HG03432 (cell line): Measurements from ENCODE around the gene MYOG.

Experiments used
- ATAC-seq: cut with Tn5 transposase; IDR thresholded peaks from one replicate; pipeline ENCODE4 v1.9.1; 2021; ENCODE audit warnings: mild to moderate bottlenecking, moderate library complexity; ENCODE audit not compliant: unreplicated experiment

Gene MYOG

DNA sequence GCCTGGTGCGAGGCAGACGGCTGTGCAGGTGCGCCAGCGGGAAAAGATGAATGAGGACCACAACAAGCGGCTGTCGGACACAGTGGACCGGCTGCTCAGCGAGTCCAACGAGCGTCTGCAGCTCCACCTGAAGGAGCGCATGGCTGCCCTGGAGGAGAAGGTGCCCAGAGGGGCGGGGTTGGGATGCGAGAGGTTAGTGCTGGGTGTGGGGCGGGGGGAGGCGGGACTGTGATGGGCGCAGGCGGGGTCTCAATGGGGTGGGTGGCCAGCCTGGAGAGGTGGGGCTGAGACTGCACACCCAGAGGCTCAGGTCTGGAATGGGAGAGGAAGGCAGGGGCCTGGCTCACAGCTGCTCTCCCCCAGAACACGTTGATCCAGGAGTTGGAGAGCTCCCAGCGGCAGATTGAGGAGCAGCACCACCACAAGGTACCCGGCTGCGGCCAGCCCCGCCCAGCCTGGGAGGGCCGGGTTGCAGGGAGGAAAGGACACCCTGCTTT is 37.2 kb downstream of the MYOG start:
- no peak for ATAC-seq

DNA sequence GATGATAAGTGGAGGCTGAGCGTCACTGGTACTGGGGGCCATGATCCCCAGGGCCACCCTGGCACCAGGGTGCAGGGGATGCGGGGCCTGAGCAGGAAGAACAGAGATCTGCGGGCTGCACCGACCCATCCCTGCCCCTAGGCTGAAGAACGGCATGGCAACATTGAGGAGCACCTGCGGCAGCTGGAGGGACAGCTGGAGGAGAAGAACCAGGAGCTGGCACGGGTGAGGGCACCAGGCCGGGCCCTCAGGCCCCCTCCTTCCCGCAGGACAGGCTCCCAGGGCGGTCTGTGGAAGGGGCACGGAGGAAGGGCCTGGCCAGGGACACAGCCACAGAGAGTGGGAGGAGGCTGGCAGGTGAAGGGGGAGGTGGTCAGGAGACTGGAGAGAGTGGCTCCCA is 37.7 kb downstream of the MYOG start:
- no peak for ATAC-seq

DNA sequence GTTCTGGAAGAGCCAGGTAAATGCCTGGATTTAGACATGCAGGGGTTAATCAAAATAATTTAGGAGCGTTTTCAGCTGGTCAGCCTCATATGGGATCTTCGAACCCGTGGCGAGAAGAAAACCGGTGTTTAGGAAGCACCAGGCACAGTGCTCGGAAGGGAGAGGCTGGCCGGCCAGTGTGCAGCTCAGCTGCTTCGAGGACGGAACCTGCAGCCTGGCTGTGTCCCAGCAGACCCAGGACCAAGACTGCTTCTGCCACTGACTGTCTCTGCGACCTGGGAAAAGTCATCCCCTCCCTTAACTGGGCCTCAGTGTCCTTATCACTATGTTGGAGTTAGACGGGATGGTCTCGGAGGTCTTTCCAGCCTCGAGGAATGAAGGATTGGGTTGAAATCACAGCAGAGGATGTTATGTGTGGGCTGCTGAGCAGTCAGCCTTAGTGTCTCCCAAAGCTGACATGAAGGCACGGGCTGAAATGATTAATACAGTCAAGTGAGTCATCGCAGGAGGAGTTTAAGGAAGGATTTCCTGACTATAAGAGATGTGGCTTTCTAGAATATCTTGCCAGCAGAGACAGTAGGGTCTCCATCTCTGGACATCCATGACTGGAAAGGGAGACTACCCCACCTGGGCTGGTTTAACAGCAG is 38.7 kb downstream of the MYOG start:
- ATAC-seq, result no peak

DNA sequence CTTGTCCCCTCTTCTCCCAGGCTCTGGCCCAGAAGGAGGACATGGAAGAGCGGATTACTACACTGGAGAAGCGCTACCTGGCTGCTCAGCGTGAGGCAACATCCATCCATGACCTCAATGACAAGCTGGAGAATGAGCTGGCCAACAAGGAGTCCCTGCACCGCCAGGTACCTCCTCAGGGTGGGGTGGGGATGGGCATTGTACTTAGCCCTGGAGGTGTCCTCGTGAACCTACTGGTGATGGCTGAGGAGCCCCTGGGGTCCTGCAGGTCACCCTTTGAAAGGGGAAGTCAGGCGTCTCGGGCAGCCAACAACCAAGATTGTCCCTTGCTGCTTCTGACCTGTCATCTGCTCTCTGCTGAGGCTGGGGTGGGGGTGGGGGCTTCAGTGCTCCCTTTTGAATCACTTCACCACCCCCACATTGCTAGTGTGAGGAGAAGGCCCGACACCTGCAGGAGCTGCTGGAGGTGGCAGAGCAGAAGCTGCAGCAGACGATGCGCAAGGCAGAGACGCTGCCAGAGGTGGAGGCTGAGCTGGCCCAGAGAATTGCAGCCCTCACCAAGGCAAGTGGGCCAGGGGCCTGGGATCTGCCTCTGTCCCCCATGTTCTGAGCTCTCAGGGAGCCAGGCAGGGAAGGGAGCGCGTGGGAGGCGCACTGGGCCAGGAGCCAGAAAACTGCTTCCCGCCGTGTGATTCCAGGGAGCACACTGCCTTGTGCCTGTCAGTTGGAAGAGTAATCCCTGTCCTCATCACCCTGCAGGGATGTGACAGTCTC is 39.8 kb downstream of the MYOG start:
- ATAC-seq, result no peak

DNA sequence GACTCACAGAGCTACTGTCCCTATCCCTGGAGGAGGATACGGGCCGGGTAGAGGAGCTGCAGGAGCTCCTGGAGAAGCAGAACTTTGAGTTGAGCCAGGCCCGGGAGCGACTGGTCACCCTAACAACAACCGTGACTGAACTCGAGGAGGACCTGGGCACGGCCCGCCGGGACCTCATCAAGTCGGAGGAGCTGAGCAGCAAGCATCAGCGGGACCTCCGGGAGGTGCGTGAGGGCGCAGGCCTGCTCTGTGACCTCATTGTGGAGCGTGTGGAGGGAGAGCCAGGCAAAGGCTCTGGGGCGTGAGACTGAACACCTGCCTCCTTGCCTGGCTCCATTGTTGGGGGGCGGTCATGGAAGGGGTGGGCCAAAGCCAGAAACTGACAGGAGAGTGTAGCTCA is 40.5 kb downstream of the MYOG start:
- ATAC-seq, result no peak

DNA sequence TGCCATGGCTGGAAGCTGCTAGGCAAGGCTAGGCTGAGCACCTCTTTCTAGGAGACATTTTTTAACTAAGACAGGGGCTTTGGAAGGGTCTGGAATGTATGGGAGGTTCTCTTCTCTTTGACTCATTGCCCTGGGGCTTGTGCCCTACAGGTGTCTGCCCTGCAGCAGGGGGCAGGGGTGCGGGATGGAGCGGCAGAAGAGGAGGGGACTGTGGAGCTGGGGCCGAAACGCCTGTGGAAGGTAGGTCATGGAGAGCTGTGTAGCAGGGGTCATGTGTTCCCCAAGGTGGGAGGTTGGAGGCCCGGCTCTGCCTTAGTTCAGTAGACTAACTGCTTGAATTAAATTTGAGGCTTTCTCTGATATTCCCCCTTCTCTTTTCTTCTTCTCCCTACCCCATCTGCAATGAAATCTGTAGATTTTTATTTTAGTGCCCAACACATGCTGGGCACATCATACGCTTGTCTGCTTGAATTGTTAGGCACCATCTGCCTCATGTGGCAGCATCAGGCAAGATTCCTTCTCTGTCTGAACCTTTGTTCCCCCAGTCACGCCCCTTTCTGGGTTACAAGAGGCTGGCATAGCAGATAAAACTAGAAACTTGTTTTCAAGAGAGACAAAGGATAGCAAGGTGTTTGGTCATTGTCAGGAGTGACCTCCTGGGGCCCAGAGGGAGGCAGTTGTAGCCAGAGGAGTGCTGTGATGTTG is 41.1 kb downstream of the MYOG start:
- ATAC-seq, result no peak

DNA sequence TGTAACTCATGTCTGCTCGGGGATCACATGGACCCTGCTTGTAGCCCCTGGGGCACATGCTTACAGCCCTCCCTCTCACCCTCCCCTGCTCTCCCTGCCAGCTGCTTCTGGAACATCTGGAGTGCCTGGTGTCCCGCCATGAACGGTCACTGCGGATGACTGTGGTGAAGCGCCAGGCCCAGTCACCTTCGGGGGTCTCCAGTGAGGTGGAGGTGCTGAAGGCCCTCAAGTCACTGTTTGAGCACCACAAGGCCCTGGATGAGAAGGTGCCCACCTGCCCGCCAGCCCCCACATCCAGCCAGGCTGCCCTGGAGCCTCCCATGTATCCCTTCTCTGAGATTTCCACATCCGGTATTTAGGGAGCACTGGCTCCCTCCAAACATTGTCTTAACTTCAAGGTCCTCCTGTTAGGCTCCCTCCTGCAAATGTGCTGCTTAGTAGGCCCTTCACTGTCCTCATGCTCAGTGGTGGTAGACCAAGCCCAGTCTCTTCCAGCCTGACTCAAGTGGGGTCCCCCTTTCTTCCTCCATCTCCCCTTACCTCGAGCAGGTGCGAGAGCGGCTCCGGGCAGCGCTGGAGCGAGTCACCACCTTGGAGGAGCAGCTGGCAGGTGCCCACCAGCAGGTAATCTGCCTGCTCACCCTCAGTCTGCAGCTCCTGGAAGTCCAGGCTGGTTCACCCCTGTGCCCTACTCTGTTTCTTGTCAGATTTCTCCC is 41.8 kb downstream of the MYOG start:
- no peak for ATAC-seq

DNA sequence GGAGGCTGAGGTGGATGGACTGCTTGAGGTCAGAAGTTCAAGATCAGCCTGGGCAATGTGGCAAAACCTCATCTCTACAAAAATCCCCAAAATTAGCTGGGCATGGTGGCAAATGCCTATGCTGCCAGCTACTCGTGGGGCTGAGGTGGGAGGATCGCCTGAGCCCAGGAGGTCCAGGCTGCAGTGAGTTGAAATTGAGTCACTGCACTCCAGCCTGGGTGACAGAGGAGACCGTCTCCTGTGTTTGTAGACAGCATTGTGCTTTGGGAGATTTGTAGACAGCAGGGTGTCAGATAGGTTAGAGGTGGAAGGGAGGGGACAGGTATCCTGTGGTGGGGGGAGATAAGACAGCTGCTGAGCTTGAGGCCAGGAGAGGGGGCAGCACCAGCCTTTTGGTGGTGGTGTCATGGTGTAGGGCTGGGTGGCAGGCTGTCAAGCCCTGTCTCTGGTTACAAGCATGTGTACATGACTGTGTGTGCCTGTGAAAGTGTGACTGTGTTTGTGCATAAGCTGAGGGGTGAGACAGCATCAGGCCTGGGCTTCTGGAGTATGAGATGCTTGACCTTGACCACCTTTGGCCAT is 44.4 kb downstream of the MYOG start:
- no peak for ATAC-seq

DNA sequence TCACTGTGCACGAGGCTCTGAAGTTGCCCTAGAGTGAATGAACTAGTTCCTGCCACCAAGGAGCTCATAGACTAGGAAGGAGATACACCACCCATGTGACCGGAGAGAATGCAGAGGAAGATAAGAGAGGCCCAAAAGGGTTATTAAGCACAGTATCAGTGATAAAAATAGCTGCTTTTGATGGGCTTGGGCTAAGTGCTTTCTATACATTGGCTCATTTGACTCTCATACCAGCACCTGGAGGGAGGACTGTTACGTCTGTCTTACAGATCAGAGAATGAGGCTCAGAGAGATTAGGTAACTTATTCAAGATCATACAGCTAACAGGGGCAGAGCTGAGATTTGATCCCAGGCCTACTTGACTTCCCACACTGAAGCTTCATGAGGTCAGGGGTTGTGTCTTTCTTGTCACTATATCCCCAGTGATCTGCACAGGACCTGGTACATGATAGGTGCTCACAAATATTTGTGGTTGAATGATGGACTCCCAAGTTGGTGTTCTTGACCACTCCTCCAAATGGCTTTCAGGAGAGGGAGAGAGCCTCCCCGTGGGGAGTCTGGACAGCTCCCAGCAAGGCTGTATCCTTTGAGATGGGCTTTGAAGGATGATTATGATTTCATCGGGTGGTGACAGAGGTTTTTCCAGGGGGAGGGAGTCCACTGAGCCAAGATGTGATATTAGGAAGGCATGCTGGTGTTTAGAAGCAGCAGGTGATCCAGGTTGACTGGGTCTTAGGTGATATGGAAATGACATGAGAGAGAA is 45.1 kb downstream of the MYOG start:
- no peak for ATAC-seq

- ATAC-seq, result no peak
Observed at GRCh38 chr1:203039609-203040512, 46.0 kb downstream of the MYOG start.

DNA sequence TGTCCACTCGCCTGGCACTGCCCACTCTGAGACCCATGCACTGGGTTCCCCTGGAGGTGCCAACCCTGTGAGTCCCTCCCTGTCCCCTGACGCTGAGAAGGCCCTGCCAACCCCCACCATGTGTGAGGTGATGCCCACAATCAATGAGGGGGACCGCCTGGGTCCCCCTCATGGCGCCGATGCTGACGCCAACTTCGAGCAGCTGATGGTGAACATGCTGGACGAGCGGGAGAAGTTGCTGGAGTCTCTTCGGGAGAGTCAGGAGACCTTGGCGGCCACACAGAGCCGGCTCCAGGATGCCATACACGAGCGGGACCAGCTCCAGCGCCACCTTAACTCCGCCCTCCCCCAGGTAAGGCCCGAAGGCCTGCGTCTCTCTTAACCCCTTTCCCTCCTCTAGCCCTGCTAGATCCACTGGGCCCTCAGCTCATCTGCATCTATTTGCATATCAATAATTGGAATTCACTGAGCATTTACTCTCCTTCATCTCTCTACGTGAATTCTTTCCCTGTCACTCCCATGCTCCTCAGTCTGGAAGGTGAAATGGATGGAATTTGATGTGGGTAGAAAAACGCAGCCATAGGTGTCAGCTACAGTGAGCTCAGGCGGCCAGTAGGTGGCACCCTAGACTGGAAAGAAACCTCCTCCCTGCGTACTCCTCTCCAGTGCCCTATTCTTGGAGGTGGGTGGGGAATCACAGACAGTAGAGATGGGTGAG is 46.8 kb downstream of the MYOG start:
- ATAC-seq, result no peak

- ATAC-seq, result peak; percentile 78
Observed at GRCh38 chr1:203038217-203038741, 47.5 kb downstream of the MYOG start.

DNA sequence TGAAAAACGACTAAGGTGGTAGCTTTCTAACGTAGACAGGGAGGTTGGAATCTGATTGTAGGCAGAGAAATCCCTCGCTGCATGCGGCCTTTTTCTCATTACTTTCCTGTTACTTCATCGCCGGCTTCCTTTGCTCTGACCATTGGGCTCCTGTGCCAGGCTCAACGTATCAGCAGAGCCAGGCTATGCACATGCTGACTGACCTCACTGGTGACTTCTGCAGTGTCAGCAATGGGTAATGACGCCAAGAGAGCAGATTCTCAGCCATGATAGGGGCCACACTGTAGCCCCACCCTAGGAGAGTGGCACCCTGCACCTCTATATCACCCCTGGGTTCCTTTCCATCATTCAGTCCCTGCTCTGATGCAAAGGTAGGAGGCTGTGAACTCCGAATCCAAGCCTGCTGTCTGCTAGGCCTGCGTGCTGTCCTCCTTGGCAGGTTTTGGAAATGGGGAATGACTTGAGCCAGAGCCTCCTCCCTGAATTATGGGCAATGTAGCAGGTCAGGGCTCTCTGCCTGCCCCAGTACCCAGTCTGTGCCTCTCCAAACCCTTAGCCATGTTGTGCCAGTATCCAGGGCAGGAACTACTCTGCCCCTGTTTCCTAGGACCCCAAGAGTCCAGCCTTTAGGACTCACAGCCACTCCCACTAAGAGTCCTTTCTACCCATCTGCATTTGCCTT is 48.2 kb downstream of the MYOG start:
- peak; percentile 12 for ATAC-seq

DNA sequence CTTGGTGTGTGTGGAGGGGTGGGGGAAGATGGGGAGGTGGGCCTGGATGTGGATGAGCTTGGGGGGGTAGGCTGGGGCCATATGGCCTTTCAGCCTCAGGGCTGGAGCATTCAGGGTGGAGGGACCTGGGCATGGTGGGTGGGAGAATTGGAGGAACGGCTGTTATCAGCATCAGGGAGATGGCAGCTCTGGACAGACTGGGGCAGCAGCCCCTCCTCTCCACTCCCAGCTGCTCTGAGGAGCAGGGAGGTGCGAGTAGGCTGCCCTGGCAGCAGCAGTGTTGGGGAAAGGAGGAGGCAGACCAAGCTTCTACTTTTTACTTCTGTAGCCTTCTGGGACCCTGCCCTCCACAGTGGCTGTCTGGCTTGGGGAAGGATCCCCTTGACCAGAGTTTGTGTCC is 49.3 kb downstream of the MYOG start:
- ATAC-seq, result no peak

GRCh38 chr1:203036135-203036534 is 49.7 kb downstream of the MYOG start:
- ATAC-seq, result no peak

DNA sequence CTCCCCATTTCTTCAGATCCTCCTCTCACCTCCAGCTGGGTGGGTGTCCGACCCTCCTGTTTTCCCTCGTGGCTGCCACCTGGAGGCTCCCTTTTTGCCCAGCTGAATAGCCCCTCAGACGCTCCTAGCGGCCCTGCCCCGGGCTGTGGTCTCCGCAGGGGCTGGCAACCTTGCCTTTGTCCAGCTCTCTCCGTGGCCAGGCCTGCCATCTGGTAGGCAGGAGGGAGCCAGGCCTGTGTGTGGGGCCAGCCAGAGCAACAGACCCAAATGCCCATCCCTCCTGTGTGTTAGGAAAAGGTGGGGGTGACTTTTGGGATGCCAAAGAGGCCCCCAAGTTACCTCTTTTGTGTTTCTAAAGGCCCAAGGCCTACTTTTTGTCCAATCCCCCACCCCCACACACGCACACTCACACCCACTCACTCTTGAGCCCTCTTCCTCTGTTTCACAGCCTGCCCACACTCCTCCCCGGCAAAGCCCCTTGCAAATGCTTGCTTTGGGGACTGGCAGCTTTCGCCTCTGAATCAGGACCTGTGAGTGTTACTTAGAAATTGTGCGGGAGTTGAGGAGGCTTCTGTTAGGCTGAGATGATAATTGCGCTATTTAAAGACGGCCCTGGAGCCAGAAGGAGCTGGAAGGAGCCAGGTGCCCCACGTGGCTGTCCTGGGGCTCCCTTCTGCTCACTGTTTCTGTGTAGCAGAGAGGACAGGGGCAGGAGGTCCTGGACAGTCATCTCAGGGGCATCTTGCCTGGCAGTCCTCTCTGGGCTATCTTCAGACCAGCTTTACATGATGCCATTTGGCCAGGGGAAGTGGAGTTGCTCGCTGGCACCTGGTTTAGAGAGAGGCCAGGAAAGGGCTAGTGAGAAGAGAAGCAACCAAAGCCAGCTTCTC is 50.5 kb downstream of the MYOG start:
- no peak for ATAC-seq
